ENCODE results near the gene PWWP2B. TPM values are rescaled to one million over a fixed set of nuclear protein-coding genes. Genes with fewer than 3 reads are reported as not detected.
A peak's percentile ranks its signal among the peaks of the same experiment; 100 is the strongest.

PWWP2B gene
- total and polyA plus RNA-seq, 2 donors (not counting 3 experiments of a cell fraction or from before 2014, with no cell fraction given): 4.6 to 11.8 TPM

DNA sequence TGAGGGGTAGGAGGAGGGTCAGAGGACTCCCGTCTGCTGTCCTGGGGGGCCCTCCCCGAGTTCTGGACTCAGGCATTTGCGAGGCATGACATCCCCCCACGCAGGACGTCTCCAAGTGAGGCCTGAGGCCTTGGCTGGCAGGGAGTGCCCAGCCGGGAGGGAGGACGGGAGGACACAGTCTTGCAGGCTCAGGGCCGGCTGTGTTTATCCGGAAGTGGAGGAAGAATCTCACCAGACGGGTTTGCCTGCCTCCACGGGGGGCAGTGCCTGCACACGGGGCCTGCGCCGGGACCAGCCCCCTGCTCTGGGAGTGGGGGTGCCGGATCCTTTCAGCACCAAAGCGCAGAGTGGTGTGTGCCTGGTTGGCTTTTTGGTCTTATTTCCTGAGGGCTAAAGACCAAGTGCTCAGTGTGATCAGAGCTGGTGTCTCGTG lies 10.9 kb downstream of the PWWP2B start:
- ChIA-PET POLR2A (no interaction called here), CTCF (interaction anchor here (1.2 kb wide), 1 partner anchor 39 kb away, joined by 3 read pairs; no protein-coding TSS in a partner anchor)
- H3K9me1 ChIP-seq (replicated peaks; ENCODE audit: control insufficient read depth, extremely low read depth, insufficient read depth, low read length): no peaks in the 10 kb centered on the region
- peak; percentile 80 for FAIRE-seq
- H3K27me3 ChIP-seq (ENCODE audit: control insufficient read depth in 2 of 2, insufficient read depth in 2 of 2, low read length in 2 of 2): no peaks in the 10 kb centered on the region
- no peak overlapping the region for H3K4me3 ChIP-seq (replicated peaks in 1 of 3; ENCODE audit: insufficient read depth in 1 of 3, low read depth in 1 of 3, low read length in 3 of 3)
- no peak overlapping the region for H3K9ac ChIP-seq (replicated peaks; ENCODE audit: extremely low read depth, insufficient read depth, low read length)
- H3K27ac ChIP-seq (ENCODE audit: insufficient read depth, low read depth, low read length): peak overlapping the region; percentile 10
- H3K36me3 ChIP-seq (ENCODE audit: control insufficient read depth in 2 of 2, extremely low read depth in 1 of 2, insufficient read depth in 2 of 2, low read length in 2 of 2): peaks cover 0 to 5% of the 10 kb centered on the region in 2 experiments
- DNase-seq (ENCODE audit: low read depth, low spot score): peak; percentile 49
- peak overlapping the region; percentile 28 for H2AFZ ChIP-seq (ENCODE audit: low read depth, low read length)
- no peaks in the 10 kb centered on the region for H4K20me1 ChIP-seq (replicated peaks; ENCODE audit: control insufficient read depth, extremely low read depth, insufficient read depth, low read length)
- H3K4me1 ChIP-seq (ENCODE audit: control insufficient read depth, extremely low read depth, insufficient read depth, low read length): peaks cover 23% of the 10 kb centered on the region
- no peak overlapping the region for H3K4me2 ChIP-seq (ENCODE audit: insufficient read depth, low read length)
- intact Hi-C loops (cut with micrococcal nuclease) (loop anchor here (1.0 kb wide), 1 partner anchor 10 kb away; no protein-coding TSS in a partner anchor), dilution Hi-C loops (cut with MboI; ENCODE audit: extremely low pct_ligation_motif_present, low sequenced_read_pairs) (no loop called here)
- H3K9me3 ChIP-seq (replicated peaks; ENCODE audit: control insufficient read depth, insufficient read depth, low read length): no peaks in the 10 kb centered on the region
- BruUV-seq (replicated peaks): no TSS peak
- TF ChIP-seq JUN (IDR thresholded peaks at IDR 0.05; ENCODE audit: borderline replicate concordance, insufficient read depth, insufficient read length, low read depth) (no peak), CTCF (IDR thresholded peaks at IDR 0.05; ENCODE audit: extremely low read depth in 1 of 2, insufficient read depth in 1 of 2, low read depth in 1 of 2, low read length in 2 of 2) (peak in 1 of 2 donors; percentile 3)
- peaks cover 11% of the 10 kb centered on the region for H3K79me2 ChIP-seq (ENCODE audit: control insufficient read depth, insufficient read depth, low read length)

DNA sequence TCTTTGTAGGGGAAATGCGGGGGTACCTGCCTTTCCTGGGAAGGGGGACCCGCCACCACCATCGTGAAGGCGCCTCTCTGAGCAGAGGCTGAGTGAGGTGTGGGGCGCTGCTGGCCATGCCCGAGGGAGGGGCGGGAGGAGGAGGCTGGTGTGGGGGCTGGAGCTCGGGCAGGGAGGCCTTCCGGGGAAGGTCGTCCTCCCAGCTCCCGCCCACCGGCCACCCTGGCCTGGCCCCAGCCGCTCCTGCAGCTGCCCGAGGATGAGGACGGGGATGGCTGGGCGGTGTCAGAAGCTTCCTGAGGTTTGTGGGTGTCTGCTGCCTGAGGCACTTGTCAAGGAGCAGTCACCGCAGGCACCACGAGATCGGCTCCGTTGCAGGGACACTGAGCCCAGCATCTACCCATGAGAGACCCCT lies 11.4 kb downstream of the PWWP2B start:
- Histone ChIP-seq H3K4me1 (ENCODE audit: control insufficient read depth, extremely low read depth, insufficient read depth, low read length) (peaks cover 23% of the 10 kb centered on the region), H3K9me3 (replicated peaks; ENCODE audit: control insufficient read depth, insufficient read depth, low read length) (no peaks in the 10 kb centered on the region), H3K9ac (replicated peaks; ENCODE audit: extremely low read depth, insufficient read depth, low read length) (no peak overlapping the region), H3K9me1 (replicated peaks; ENCODE audit: control insufficient read depth, extremely low read depth, insufficient read depth, low read length) (no peaks in the 10 kb centered on the region), H3K36me3 (ENCODE audit: control insufficient read depth in 2 of 2, extremely low read depth in 1 of 2, insufficient read depth in 2 of 2, low read length in 2 of 2) (peaks cover 0 to 5% of the 10 kb centered on the region in 2 experiments), H2AFZ (ENCODE audit: low read depth, low read length) (no peak overlapping the region), H3K27ac (ENCODE audit: insufficient read depth, low read depth, low read length) (no peak overlapping the region), H4K20me1 (replicated peaks; ENCODE audit: control insufficient read depth, extremely low read depth, insufficient read depth, low read length) (no peaks in the 10 kb centered on the region), H3K79me2 (ENCODE audit: control insufficient read depth, insufficient read depth, low read length) (peaks cover 9% of the 10 kb centered on the region), H3K27me3 (ENCODE audit: control insufficient read depth in 2 of 2, insufficient read depth in 2 of 2, low read length in 2 of 2) (no peaks in the 10 kb centered on the region), H3K4me3 (replicated peaks in 1 of 3; ENCODE audit: insufficient read depth in 1 of 3, low read depth in 1 of 3, low read length in 3 of 3) (no peak overlapping the region), H3K4me2 (ENCODE audit: insufficient read depth, low read length) (no peak overlapping the region)
- TF ChIP-seq JUN (IDR thresholded peaks at IDR 0.05; ENCODE audit: borderline replicate concordance, insufficient read depth, insufficient read length, low read depth) (no peak), POLR2A (IDR thresholded peaks at IDR 0.05; ENCODE audit: low read depth, low read length) (no peak), EZH2 (IDR thresholded peaks at IDR 0.05; ENCODE audit: borderline replicate concordance, low read depth, low read length, severe bottlenecking) (no peak), POLR2AphosphoS5 (IDR thresholded peaks at IDR 0.05; ENCODE audit: insufficient read depth, low read depth, low read length) (no peak), FOS (IDR thresholded peaks at IDR 0.05; ENCODE audit: borderline replicate concordance, insufficient read depth, low read length) (no peak), GATA2 (IDR thresholded peaks at IDR 0.05; ENCODE audit: insufficient read depth, insufficient read length, low read depth, low read length) (no peak), MAX (IDR thresholded peaks at IDR 0.05; ENCODE audit: insufficient read depth, insufficient read length) (no peak), CTCF (IDR thresholded peaks at IDR 0.05; ENCODE audit: extremely low read depth in 1 of 2, insufficient read depth in 1 of 2, low read depth in 1 of 2, low read length in 2 of 2) (no peak), MYC (IDR thresholded peaks at IDR 0.05; ENCODE audit: low read depth, low read length) (no peak)
- dilution Hi-C loops (cut with MboI; ENCODE audit: extremely low pct_ligation_motif_present, low sequenced_read_pairs) (no loop called here), intact Hi-C loops (cut with micrococcal nuclease) (loop anchor here (1.0 kb wide), 1 partner anchor 10 kb away; no protein-coding TSS in a partner anchor)
- BruUV-seq (replicated peaks): no TSS peak
- DNase-seq (ENCODE audit: low read depth, low spot score): no peak
- no peak for FAIRE-seq
- ChIA-PET POLR2A (no interaction called here), CTCF (interaction anchor here (1.2 kb wide), 1 partner anchor 38 kb away, joined by 3 read pairs; no protein-coding TSS in a partner anchor)
